SH-SY5Y (cell line): ENCODE measurements around the gene ATXN8OS.

Experiments used
- GATA2 ChIP-seq: IDR thresholded peaks from 2 replicates; pipeline ENCODE4 v1.6.1; 2011; ENCODE audit warnings: mild to moderate bottlenecking, low read depth, low read length
- GATA3 ChIP-seq: IDR thresholded peaks from 2 replicates; pipeline ENCODE4 v1.6.1; 2011; ENCODE audit warnings: low read depth, mild to moderate bottlenecking, low read length, moderate library complexity

GRCh38 chr13:70178346-70178745, 70.7 kb downstream of the ATXN8OS start:
- TF ChIP-seq GATA2 = no peak
- TF ChIP-seq GATA3 = no peak
